Activated naive CD4-positive, alpha-beta T cell (primary cell): Measurements from ENCODE around the gene PARD3B.

Source experiments
- DNase-seq, 4 experiments: peaks; one replicate each; lab custom pipeline; 2025; lab: John Stamatoyannopoulos, UW

PARD3B gene, protein sequence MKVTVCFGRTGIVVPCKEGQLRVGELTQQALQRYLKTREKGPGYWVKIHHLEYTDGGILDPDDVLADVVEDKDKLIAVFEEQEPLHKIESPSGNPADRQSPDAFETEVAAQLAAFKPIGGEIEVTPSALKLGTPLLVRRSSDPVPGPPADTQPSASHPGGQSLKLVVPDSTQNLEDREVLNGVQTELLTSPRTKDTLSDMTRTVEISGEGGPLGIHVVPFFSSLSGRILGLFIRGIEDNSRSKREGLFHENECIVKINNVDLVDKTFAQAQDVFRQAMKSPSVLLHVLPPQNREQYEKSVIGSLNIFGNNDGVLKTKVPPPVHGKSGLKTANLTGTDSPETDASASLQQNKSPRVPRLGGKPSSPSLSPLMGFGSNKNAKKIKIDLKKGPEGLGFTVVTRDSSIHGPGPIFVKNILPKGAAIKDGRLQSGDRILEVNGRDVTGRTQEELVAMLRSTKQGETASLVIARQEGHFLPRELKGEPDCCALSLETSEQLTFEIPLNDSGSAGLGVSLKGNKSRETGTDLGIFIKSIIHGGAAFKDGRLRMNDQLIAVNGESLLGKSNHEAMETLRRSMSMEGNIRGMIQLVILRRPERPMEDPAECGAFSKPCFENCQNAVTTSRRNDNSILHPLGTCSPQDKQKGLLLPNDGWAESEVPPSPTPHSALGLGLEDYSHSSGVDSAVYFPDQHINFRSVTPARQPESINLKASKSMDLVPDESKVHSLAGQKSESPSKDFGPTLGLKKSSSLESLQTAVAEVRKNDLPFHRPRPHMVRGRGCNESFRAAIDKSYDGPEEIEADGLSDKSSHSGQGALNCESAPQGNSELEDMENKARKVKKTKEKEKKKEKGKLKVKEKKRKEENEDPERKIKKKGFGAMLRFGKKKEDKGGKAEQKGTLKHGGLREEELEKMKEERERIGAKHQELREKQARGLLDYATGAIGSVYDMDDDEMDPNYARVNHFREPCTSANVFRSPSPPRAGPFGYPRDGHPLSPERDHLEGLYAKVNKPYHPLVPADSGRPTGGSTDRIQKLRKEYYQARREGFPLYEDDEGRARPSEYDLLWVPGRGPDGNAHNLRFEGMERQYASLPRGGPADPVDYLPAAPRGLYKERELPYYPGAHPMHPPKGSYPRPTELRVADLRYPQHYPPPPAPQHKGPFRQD (N-terminal part only)

DNA sequence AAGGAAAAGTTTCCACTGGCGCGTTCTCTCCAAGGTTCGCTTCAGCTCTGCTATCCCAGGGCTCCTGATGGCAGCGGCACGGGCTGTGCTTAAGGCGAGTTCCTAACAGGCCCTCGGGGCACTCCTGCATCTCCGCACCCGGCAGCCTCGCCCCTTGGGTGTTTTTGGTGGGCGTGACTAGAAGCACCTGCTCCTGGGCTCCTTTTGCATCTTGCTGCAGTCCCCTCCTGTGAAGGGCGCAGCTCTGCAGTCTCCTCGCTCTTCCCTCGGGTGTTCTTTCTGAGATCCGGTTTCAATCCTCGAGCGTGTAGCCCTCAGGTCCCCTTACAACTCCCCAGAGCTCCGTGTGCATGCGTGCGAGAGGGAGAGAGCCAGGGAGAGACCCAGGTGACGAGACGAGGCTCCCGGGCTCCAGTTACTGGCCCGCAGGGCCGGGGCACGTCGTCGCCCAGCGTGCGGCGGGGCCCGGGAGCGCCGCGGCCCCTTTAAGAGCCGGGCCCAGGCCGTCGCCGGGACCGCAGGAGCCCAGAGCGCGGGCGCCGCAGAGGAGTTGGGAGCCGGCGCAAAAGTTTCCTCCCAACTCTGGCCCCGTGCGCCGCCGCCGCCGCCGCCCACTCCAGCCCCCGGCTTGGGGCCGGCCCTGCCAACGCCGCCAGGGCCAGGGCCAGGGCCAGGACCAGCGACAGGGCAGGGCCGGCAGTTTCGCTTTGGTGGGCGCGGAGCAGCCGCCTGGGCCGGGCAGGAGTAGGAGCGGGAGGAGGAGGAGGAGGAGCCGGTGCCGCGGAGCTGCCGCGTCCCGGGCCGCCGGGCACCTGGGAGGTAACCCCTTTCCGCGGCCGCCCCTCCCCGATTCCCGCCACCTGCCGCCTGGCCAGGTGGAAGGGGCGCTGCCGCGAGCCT is at the start of gene PARD3B:
PARD3B (plus strand) TSS at position 515 of the 900 bp plus-strand sequence. CDS start 525 bp downstream, outside the sequence.
- DNase-seq: peak in 1 of 4 experiments; percentile 5

DNA sequence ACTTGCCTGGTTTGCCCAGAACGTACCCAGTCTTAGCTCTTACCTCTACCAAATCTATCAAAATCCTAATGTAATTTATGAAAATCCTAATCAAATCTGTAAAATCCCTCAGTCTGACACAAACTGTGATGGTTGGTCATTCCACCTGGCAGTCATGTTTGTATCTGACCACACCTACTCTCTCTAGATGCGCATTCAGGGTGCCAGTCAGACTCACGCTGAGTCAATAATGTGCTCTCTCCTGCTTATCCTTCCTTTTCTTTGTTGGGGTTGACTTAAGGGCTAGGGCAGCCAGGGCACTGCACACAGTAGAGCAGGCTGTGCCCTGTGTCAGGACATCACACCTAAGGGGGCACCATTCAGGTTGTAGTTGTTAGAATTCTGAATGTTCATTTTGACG is 48.5 kb upstream of the PARD3B start:
- no peak for DNase-seq

DNA sequence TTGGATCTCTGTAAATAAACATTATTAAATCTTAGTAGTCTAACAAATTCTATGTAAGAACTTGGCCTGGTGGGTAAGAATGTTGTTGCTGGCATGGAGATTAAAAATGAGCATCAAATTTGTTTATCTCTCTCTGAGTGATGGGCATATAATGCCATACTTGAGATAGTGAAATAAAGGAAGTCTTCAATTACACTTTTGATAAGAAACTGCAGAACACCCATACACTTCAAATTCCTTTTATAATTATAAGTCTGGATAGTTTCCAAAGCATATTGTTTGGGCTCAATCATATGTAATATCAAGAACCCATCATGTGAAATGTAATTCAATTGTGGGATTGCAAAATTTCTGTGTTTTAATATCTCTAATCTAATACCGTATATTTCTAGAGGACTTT is 47.4 kb upstream of the PARD3B start:
- no peak for DNase-seq

DNA sequence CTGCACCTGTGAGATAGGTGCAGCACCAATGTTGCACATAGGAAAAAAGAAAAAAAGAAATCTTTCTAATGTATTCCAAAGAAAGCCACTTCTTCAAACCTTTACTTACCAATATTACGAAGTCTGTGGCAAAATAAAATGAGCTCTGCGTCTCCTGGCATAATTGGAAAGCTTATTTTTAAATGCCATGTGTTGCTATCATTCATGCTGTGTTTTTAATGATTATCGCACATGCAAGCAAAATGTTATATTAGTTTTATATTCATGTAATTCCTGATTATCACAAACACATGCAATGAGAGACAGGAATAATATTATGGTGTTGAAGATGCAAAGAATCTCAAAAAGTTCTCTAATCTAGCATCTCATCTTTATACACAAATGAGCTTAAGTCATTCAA is 47.0 kb upstream of the PARD3B start:
- no peak for DNase-seq

DNA sequence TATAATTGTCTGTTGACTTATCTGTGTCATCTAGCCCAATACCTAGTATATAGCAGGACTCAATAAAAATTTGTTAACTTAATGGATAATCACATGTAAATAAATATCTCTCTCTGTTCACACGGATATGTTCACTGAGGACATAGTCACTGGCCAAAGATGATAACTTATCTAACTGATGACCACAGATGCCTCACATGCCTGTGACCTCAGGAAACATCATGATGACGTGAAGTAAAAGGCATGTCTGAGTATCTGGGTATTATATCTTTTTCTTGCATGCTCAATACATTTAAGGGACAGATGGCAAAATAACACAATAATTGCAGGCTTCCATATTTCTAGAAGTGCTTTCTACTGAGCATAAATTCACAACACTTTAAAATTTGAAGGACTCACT is 41.4 kb upstream of the PARD3B start:
- no peak for DNase-seq

DNA sequence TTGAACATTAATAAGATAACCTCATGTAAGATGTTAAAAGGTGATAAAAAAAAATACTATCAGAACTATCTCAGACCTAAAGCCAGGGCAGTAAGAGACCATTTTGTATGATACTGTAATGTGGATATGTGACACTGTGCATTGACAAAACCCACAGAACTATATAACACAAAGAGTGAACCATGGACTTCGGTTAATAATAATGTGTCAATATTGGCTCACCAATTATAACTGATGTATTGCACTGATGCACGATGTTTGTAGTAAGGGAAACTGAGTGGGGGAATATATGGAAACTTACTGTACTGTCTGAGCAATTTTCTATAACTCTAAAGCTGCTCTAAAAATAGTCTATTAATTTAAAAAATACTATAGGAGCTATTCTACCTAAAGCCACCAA is 40.7 kb upstream of the PARD3B start:
- DNase-seq: no peak

DNA sequence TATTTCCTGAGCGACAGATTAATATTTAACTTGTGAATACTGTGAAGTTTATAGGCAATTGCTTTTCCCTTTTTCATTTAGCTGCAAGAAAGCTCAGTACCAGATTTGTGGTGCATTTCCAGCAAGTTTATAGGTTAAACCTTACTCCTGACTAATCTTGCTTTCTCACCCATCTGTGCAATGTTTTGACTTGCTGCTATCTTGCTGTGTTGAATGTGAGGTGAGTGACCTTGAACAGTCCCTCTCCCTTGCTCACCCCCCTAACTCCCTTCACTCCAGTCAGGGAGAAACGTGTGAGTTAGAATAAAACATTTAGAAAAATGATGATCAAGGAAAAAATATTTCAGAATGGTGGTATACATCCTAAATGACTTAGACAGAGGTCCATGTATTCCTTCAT is 39.8 kb upstream of the PARD3B start:
- DNase-seq: no peak

DNA sequence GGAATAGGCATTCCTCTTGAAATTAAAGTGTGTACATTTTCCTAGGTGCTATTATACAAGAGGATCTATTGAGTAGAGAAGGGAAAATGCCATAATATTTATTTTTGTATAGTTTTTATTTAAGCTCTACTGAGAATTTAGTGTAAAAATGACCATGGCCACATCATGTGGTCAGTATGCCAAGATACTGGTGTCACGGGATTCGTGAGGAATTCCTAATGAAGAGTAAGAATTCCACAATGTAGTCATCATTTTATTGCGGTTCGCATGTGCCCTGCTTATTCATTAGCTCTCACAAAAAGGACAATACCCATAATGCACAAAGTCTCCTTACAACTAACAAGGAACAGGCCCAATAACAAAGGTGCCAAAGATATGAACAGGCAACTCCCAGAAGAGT is 39.3 kb upstream of the PARD3B start:
- no peak for DNase-seq

DNA sequence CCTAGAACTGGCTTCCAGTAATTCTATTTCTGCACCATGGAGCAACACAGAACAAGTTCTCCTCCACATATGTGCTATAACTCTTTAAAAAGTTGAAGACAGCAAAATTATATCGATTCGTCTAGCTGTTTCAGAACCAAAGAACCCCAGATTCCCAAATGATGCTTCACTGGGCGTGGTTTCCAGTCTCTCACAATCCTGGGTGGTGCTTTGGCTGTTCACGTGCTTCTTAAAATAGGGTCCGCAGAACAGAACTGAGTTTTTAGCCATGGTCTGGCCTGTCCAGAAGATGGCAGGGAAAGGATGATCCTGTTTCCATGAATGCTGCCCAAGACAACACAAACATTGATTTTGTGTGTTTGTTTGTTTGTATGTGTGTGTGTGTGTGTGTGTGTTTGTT is 37.6 kb upstream of the PARD3B start:
- DNase-seq: no peak

DNA sequence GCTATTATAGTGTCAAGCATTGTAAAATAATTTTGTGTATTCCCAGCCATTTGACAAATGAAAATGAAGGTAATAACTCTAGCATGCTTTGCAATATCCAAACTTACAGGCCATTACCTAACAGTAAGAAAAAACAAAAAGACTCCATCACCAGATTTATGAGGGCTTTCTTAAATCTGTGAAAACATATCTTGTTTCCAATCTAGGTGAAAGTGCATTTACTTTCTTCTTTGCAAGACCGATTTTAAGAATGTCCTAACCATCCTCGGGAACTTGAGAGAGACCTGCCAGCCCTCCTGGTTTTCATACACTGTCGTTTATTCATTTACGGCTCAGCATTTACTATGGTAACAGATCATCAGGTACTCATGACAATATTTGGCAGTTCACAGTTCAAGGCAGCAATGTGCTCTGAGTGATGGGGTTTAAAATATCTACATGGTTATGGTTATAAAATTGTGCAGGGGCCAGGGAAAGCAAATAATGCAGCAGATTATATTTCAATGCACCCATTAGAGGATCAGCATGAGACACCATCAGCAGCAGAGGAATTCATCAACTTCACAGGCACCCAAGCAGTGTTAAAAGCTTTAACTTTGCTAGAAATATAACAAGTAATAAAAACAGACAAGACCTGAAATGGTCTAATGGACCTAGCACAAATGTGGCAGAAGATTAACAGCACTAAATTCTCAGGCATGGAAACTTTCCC is 34.4 kb upstream of the PARD3B start:
- DNase-seq: no peak

DNA sequence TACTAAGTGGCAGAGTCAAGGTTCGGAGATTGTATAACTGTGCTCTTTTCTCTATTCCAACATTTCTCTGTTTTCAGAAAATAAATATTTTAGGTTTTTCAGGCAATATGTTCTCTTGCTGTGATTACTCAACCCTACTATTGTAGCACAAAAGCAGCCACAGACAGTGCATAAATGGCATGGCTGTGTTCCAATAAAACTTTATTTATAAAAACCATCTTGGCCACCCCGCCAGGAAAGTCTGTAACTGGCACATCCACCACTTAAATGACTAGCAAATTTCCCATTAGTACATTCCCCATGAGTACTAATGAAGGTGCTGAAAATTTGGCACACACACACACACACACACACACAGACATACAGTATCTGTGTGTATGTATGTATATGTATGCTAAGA is 30.8 kb upstream of the PARD3B start:
- DNase-seq: no peak

DNA sequence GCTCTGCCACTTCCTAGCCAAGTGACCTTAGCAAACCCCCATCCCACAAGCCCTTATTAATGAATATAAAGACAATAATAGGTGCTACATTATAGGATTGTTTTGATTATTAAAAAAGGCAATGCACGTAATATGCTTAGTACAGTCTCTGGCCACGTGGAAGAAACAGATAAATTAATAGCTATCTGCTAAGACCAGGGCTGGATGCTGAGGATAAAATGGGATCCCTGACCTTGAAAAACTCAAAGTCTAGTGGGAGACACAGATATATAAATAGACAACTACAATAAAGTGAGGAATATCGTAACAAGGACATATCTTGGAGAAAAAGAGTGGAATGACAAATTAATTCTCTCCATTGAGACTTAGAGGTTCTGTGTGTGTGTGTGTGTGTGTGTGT is 29.9 kb upstream of the PARD3B start:
- DNase-seq: no peak

DNA sequence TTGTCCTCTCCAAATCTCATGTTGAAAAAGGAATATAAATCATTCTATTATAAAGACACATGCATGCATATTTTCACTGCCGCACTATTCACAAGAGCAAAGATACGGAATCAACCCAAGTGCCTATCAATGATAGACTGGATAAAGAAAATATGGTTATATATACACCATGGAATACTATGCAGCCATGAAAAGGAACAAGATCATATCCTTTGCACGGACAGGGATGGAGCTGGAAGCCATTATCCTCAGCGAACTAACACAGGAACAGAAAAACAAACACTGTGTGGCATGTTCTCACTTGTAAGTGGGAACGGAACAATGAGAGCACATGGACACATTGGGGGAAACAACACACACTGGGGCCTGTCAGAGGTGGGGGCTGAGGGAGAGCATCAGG is 28.1 kb upstream of the PARD3B start:
- no peak for DNase-seq

DNA sequence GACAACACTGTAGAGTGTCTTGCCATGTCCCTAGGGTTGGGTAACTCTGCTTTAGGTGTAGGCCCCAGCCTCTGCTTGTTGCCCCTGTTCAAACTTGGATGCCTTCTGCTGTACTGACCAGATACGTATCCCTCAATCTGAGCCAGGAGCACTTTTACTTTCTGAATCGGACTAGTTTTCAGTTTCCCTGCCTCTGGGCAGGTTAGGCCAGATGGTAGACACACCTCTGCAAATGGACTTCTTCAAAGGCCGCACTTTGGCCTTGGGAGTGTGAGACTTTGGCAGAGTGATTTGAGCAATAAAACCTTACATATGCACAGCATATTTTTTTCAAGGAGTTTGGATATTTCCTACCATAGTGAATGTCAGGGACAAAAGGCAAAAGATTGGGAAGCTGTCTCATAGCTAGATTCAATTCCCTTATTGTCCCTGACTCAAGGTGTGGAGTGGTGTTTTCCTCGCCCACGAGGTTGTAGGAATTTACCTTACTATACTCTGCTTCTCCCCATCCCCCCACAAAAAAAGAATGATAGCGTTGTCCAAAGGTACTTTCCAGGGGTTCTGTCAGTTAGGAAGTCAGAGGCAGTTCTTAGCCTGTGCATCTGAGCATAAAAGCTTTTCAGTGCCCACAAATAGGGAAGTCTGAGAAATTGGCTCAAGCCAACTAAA is 15.3 kb upstream of the PARD3B start:
- no peak for DNase-seq

DNA sequence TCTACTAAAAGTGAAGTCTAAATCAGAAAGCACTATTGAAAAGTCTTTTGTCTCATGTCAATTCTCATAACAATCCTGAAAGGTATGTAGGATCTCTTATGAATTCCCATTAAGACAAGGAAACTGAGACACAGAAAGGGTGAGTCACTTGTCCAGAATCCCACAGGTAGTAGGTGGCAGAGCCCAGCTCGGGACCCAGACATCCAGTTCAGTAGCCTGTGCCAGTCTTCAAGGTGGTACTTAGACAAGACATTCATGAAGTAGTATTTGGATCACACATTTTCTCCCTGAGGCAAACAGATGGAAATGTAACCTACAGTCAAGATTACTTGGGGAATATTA is 14.8 kb upstream of the PARD3B start:
- DNase-seq: no peak

DNA sequence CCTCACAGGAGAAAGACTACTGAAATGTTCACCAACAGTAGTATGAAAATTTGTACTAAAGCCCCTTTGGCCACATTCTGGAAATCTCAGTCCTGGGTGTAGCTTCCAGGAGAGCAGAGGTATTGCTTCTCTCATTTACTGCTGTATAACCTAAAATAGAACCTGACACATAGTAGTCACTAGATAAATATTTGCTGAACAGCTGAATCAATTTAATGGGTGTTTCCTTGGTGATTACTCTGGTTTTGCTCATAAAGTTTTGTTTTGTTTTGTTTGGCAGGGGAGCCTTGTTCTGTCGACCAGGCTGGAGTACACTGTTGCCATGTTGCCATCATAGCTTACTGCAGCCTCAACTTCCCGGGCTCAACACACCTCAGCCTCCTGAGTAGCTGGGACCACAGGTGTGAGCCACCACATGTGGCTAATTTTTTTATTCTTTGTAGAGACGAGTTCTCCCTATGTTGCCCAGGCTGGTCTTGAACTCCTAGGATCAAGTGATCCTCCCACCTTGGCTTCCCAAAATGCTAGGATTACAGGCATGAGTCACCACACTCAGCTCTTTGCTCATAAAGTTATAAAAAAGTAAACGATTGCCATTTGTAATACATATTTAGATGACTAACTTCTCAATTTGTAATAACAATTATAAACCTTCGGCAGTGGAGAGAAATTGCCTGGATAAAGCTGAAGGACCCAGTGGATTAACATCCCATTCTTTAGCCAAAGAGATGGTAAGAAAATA is 11.5 kb upstream of the PARD3B start:
- no peak for DNase-seq

DNA sequence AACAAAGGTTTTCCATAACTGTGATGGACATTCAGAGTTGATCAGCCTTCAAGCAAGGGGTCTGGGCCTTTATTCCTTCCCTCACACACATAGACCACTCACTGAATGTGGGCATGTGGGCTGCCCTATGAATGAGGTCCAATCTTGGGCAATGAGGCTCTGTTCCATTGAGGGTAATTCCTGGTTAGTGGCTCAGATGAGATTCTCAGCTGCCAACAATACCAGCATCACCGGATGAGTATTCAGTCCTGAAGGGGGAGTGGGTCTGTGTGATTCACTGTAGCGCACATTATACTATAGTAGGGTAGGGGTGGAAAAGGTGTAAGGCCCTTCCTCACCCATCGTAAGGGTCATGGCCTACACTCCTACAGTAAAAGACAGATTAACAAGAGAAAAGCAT is 9.9 kb upstream of the PARD3B start:
- no peak for DNase-seq

DNA sequence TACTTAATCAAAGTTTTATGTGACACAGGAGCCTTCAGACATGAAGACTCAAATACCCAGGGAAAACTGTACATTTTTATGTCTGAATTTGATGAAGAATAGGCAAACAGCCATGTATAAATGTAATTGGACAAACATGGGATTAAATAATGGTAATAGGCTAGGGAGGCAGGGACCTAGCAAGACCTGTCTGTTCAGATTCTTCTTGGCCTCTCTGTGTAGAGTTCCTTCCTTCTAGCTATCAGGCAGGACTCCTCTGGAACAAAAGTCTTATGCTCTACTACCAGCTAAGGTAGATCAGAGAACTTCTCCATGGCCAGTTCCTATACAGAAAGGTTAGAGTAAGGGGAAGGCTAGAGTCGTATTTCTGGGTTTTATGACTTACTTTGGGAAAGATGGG is 9.5 kb upstream of the PARD3B start:
- DNase-seq: no peak

DNA sequence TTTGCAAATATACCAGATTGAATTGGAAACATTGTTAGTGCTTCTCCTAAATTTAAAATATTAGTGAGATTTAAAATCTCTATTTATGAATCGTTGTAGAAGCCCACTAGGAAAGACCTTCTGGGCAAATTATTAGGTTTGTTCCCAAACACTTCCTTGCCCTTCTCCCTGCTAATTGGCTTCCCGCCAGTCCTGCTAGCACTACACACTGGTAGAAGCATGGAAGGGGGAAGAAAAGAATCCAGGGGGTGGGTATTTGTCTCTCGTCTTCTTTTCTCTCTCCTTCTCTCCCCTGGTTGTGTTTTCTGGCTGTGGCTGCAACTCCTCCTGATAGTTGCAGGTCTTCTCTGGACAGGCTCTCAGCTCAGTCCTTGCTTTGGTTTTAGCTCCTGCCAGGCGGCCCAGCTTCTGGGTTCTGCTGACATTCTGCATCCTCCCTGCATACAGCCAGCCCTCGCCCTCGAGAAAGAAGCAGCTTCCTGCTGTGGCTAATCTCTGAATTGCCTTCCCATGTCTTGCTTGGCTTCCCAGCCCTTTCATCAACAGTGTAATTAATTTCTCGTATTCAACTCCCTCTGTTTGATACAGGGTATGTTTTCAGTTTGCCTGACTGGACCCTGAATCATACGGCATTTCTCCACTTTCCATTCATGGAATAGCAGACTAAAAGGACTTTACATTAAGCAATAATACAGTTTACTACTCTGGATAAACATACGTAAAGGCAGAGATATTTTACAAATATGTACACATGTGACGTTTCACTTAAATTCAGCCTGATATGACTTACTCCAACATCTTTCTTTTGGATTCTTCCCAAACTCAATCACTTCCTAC is 6.9 kb upstream of the PARD3B start:
- no peak for DNase-seq
